H9 (cell line): ENCODE results near the gene DMXL2. TPM values are rescaled to one million over a fixed set of nuclear protein-coding genes. Genes with fewer than 3 reads are reported as not detected.

Experiments used
- DNase-seq: peaks from one replicate; pipeline ENCODE4 v3.0.0-alpha.2; 2017
- H2AFZ ChIP-seq: one replicate; pipeline ENCODE4 v1.6.1; 2013; ENCODE audit warnings: mild to moderate bottlenecking, low read length, control low read depth, moderate library complexity
- H2AK5ac ChIP-seq: 2 replicates; pipeline ENCODE4 v1.6.1; 2013; ENCODE audit warnings: low read length, control low read depth, mixed read lengths; ENCODE audit not compliant: insufficient read length
- H2BK120ac ChIP-seq: one replicate; pipeline ENCODE4 v1.6.1; 2013; ENCODE audit warnings: low read depth, mild to moderate bottlenecking, low read length, control low read depth, inconsistent platforms; ENCODE audit not compliant: poor library complexity, severe bottlenecking
- H2BK12ac ChIP-seq: 2 replicates; pipeline ENCODE4 v1.6.1; 2013; ENCODE audit warnings: low read length, control low read depth, mixed read lengths, low read depth; ENCODE audit not compliant: insufficient read length
- H2BK15ac ChIP-seq: 2 replicates; pipeline ENCODE4 v1.6.1; 2013; ENCODE audit warnings: low read depth, low read length, control low read depth
- H2BK20ac ChIP-seq: one replicate; pipeline ENCODE4 v1.6.1; 2013; ENCODE audit warnings: low read depth, mild to moderate bottlenecking, low read length, control low read depth, inconsistent platforms; ENCODE audit not compliant: poor library complexity, severe bottlenecking
- H2BK5ac ChIP-seq: 2 replicates; pipeline ENCODE4 v1.6.1; 2013; ENCODE audit warnings: low read length, control low read depth, mixed read lengths; ENCODE audit not compliant: insufficient read length
- H3K14ac ChIP-seq: 2 replicates; pipeline ENCODE4 v1.6.1; 2013; ENCODE audit warnings: low read length, control low read depth; ENCODE audit not compliant: insufficient read depth
- H3K18ac ChIP-seq: 2 replicates; pipeline ENCODE4 v1.6.1; 2013; ENCODE audit warnings: low read depth, mild to moderate bottlenecking, mixed read lengths, low read length, control low read depth; ENCODE audit not compliant: insufficient read length
- H3K23ac ChIP-seq: 2 replicates; pipeline ENCODE4 v1.6.1; 2013; ENCODE audit warnings: low read length, control low read depth, mixed read lengths, low read depth; ENCODE audit not compliant: insufficient read length
- H3K23me2 ChIP-seq: 2 replicates; pipeline ENCODE4 v1.6.1; 2013; ENCODE audit warnings: low read depth, mild to moderate bottlenecking, mixed read lengths, low read length, control low read depth; ENCODE audit not compliant: insufficient read length, poor library complexity, severe bottlenecking
- H3K27ac ChIP-seq: 2 replicates; pipeline ENCODE4 v1.5.1; 2013; ENCODE audit warnings: low read length, control low read depth, mixed read lengths, low read depth; ENCODE audit not compliant: insufficient read length
- H3K27me3 ChIP-seq: 2 replicates; pipeline ENCODE4 v1.6.1; 2013; ENCODE audit warnings: low read length, control low read depth, inconsistent platforms; ENCODE audit not compliant: insufficient read depth
- H3K4ac ChIP-seq: 2 replicates; pipeline ENCODE4 v1.6.1; 2013; ENCODE audit warnings: low read depth, mild to moderate bottlenecking, control low read depth, inconsistent platforms, low read length, moderate library complexity
- H3K4me1 ChIP-seq: 2 replicates; pipeline ENCODE4 v1.6.1; 2013; ENCODE audit warnings: low read length, control low read depth, inconsistent platforms; ENCODE audit not compliant: insufficient read depth
- H3K4me2 ChIP-seq: 2 replicates; pipeline ENCODE4 v1.6.1; 2013; ENCODE audit warnings: low read length, control low read depth, mixed read lengths; ENCODE audit not compliant: insufficient read length, insufficient read depth
- H3K56ac ChIP-seq: 2 replicates; pipeline ENCODE4 v1.6.1; 2013; ENCODE audit warnings: low read depth, mild to moderate bottlenecking, mixed read lengths, low read length, control low read depth; ENCODE audit not compliant: insufficient read length
- H3K79me1 ChIP-seq: 2 replicates; pipeline ENCODE4 v1.6.1; 2013; ENCODE audit warnings: low read depth, mild to moderate bottlenecking, moderate library complexity, low read length, control low read depth, inconsistent platforms; ENCODE audit not compliant: insufficient read depth, poor library complexity, severe bottlenecking
- H3K79me2 ChIP-seq: 2 replicates; pipeline ENCODE4 v1.6.1; 2013; ENCODE audit warnings: low read length, control low read depth, inconsistent platforms; ENCODE audit not compliant: insufficient read depth
- H3K9ac ChIP-seq: 2 replicates; pipeline ENCODE4 v1.6.1; 2013; ENCODE audit warnings: low read length, control low read depth, mixed read lengths; ENCODE audit not compliant: insufficient read length; ENCODE audit errors: extremely low read depth
- H3K9me3 ChIP-seq: one replicate; pipeline ENCODE4 v1.6.1; 2013; ENCODE audit warnings: low read depth, low read length, inconsistent platforms; ENCODE audit not compliant: control insufficient read depth
- H3T11ph ChIP-seq: one replicate; pipeline ENCODE4 v1.6.1; 2013; ENCODE audit warnings: mild to moderate bottlenecking, low read length, control low read depth, inconsistent platforms
- H4K20me1 ChIP-seq: one replicate; pipeline ENCODE4 v1.6.1; 2013; ENCODE audit not compliant: control insufficient read depth, insufficient read length, insufficient read depth
- H4K5ac ChIP-seq: 2 replicates; pipeline ENCODE4 v1.6.1; 2013; ENCODE audit warnings: low read depth, mild to moderate bottlenecking, mixed read lengths, low read length, control low read depth; ENCODE audit not compliant: insufficient read length
- H4K8ac ChIP-seq: replicated peaks from 2 replicates; pipeline ENCODE4 v1.6.1; 2013; ENCODE audit warnings: low read length, control low read depth, mixed read lengths, low read depth; ENCODE audit not compliant: insufficient read length
- H4K91ac ChIP-seq: 2 replicates; pipeline ENCODE4 v1.6.1; 2013; ENCODE audit warnings: low read depth, mild to moderate bottlenecking, moderate library complexity, mixed read lengths, low read length, control low read depth; ENCODE audit not compliant: insufficient read length
- H3K27ac Mint-ChIP-seq, 3 experiments: 2 replicates in 2 of 3; 3 replicates in 1 of 3; pipeline ENCODE4 v1.8.0; 2020 to 2021; ENCODE audit warnings: mixed read lengths in 3 of 3, mild to moderate bottlenecking in 1 of 3, moderate library complexity in 1 of 3
- H3K27me3 Mint-ChIP-seq: 2 replicates; pipeline ENCODE4 v1.8.0; 2021; ENCODE audit warnings: low read depth, mild to moderate bottlenecking, moderate library complexity, mixed read lengths
- H3K36me3 Mint-ChIP-seq, 3 experiments: 2 replicates in 2 of 3; 3 replicates in 1 of 3; pipeline ENCODE4 v1.8.0; 2020 to 2021; ENCODE audit warnings: low read depth in 3 of 3, mixed read lengths in 3 of 3; ENCODE audit not compliant: insufficient read depth in 1 of 3
- H3K4me1 Mint-ChIP-seq, 2 experiments: 2 replicates each; pipeline ENCODE4 v1.8.0; 2020; ENCODE audit warnings: mixed read lengths in 2 of 2
- H3K4me3 Mint-ChIP-seq, 2 experiments: 2 replicates in 1 of 2; 3 replicates in 1 of 2; pipeline ENCODE4 v1.8.0; 2020 to 2021; ENCODE audit warnings: mild to moderate bottlenecking in 2 of 2, mixed read lengths in 2 of 2, moderate library complexity in 1 of 2
- H3K9me3 Mint-ChIP-seq, 2 experiments: 2 replicates in 1 of 2; 3 replicates in 1 of 2; pipeline ENCODE4 v1.8.0; 2020; ENCODE audit warnings: mild to moderate bottlenecking in 2 of 2, mixed read lengths in 2 of 2, moderate library complexity in 1 of 2
- CTCF ChIP-seq: fragments of 200-600 bp; sonication (generic); conservative IDR thresholded peaks from 3 replicates; pipeline ENCODE4 v1.8.0; 2021; ENCODE audit warnings: antibody characterized with exemption, mild to moderate bottlenecking
- WGBS: extraction: QIAGEN DNeasy Blood & Tissue Kit; methylation state at CpG from one replicate; pipeline ENCODE4 v1.1.7; 2013; ENCODE audit warnings: missing lambda C conversion rate, low lambda C conversion rate, mixed read lengths; ENCODE audit not compliant: insufficient read length; ENCODE audit errors: extremely low coverage; 5-methylcytosine and 5-hydroxymethylcytosine counted together
- total RNA-seq: library from RNA; stranded (reverse); gene quantifications from 2 replicates; pipeline ENCODE4 v1.2.1, GENCODE V29; 2021

DMXL2 gene
- total RNA-seq, 1 experiment from 2014 or later, result 13.9 TPM

GRCh38 chr15:51619331-51620035 is 3.1 kb downstream of the DMXL2 start:
- Histone ChIP-seq H3K27ac (no peak overlapping the region), H2AK5ac (no peak overlapping the region), H3K9me3 (no peaks in the 10 kb centered on the region), H3K27me3 (peaks cover 2% of the 10 kb centered on the region; the same call in 1 of the 2 replicates), H4K8ac (no peak overlapping the region), H2AFZ (no peak overlapping the region), H3K18ac (no peak overlapping the region), H3K4me1 (no peaks in the 10 kb centered on the region; the same call in 1 of the 2 replicates), H2BK12ac (no peak overlapping the region), H3K56ac (no peak overlapping the region), H4K20me1 (no peaks in the 10 kb centered on the region), H3K23ac (no peak overlapping the region), H3K23me2 (peaks cover 10% of the 10 kb centered on the region), H2BK20ac (no peak overlapping the region), H4K91ac (no peak overlapping the region), H2BK15ac (no peak overlapping the region), H3K4ac (no peak overlapping the region), H3T11ph (no peak overlapping the region), H3K14ac (no peak overlapping the region), H2BK5ac (no peak overlapping the region), H3K9ac (no peak overlapping the region), H3K79me1 (no peaks in the 10 kb centered on the region), H4K5ac (no peak overlapping the region), H3K79me2 (0 out of 2 replicates have a peak, but pooled peaks cover 2% of the 10 kb centered on the region), H2BK120ac (no peak overlapping the region), H3K4me2 (no peak overlapping the region)
- TF ChIP-seq CTCF, result no peak
- DNase-seq, result no peak
- Mint-ChIP-seq H3K27me3 (peaks cover 19% of the 10 kb centered on the region), H3K27ac (no peak overlapping the region), H3K4me3 (no peak overlapping the region), H3K4me1 (peaks cover 17 to 23% of the 10 kb centered on the region in 2 experiments), H3K36me3 (no peaks in the 10 kb centered on the region), H3K9me3 (no peaks in the 10 kb centered on the region)
- no CpG with 5 or more reads among the region's 6 CpGs for WGBS
